GM12872 (cell line): ENCODE results near the gene NANOG.
"Not testable (repeated sequence)": the region's sequence is repeated elsewhere in the genome, so short reads cannot be mapped to it uniquely, and the experiment has no call there.

ENCODE experiments used
- CTCF ChIP-seq: IDR thresholded peaks from 3 replicates; pipeline ENCODE4 v1.5.1; 2011; ENCODE audit warnings: low read depth, mild to moderate bottlenecking, low read length, moderate library complexity; ENCODE audit not compliant: insufficient read depth

NANOG gene

GRCh38 chr12:7788884-7789528 is at the start of gene NANOG:
TSS of gene NANOG (plus strand) at chr12:7789402. CDS start at chr12:7789615, 213 bp downstream.
- not testable (repeated sequence) for TF ChIP-seq CTCF

GRCh38 chr12:7747246-7747645 is 42.0 kb upstream of the NANOG start, which contains the start of gene CLEC4C:
TSS of gene CLEC4C (minus strand) at chr12:7747375. CDS start at chr12:7747348, 27 bp downstream.
- TF ChIP-seq CTCF, result no peak

- TF ChIP-seq CTCF, result no peak
These were observed 40.4 kb upstream of the NANOG start for GRCh38 chr12:7748852-7749251.

GRCh38 chr12:7749442-7749841 is 39.8 kb upstream of the NANOG start:
- no peak for TF ChIP-seq CTCF

- no peak for TF ChIP-seq CTCF
These were observed 38.9 kb upstream of the NANOG start for GRCh38 chr12:7750350-7750749.

- TF ChIP-seq CTCF, result no peak
These were observed 37.8 kb upstream of the NANOG start for GRCh38 chr12:7751394-7751793.

- TF ChIP-seq CTCF, result no peak
These were observed 32.2 kb upstream of the NANOG start for GRCh38 chr12:7756993-7757392.
